Right forelimb (tissue), 1 donor: ENCODE data around the gene PILRA.
"Not testable (repeated sequence)": the region's sequence is repeated elsewhere in the genome, so short reads cannot be mapped to it uniquely, and the experiment has no call there.

Source experiments
- DNase-seq: peaks from one replicate; pipeline ENCODE4 v3.0.0-alpha.2; 2018

PILRA gene

DNA sequence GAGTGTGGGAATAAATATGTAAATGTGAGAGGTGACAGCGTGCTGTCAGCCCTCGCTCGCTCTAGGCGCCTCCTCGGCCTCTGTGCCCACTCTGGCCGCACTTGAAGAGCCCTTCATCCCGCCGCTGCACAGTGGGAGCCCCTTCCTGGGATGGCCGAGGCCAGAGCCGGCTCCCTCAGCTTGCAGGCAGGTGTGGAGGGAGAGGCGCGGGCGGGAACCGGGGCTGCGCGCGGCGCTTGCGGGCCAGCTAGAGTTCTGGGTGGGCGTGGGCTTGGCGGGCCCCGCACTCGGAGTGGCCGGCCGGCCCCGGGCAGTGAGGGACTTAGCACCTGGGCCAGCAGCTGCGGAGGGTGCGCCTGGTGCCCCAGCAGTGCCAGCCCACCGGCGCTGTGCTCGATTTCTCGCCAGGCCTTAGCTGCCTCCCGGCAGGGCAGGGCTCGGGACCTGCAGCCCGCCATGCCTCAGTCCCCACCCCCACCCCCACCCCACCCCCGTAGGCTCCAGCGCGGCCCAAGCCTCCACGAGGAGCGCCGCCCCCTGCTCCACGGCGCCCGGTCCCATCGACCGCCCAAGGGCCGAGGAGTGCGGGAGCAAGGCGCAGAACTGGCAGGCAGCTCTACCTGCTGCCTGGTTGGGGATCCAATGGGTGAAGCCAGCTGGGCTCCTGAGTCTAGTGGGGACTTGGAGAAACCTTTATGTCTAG, 8.4 kb downstream of the PILRA start:
- not testable (repeated sequence) for DNase-seq

DNA sequence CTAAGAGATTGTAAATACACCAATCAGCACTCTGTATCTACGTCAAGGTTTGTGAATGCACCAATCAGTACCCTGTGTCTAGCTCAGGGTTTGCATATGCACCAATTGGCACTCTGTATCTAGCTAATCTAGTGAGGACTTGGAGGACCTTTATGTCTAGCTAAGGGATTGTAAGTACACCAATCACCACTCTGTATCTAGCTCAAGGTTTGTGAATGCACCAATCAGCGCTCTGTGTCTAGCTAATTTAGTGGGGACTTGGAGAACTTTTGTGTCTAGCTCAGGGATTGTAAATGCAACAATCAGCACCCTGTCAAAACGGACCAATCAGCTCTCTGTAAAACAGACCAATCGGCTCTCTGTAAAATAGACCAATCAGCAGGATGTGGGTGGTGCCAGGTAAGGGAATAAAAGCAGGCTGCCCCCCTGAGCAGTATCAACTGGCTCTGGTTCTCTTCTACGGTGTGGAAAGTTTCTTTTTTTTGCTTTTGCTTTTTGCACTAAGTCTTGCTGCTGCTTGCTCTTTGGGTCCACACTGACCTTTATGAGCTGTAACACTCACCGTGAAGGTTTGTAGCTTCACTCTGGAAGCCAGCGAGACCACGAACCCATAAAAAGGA, 9.1 kb downstream of the PILRA start:
- DNase-seq = not testable (repeated sequence)

- DNase-seq = no peak
These were observed 11.5 kb downstream of the PILRA start for GRCh38 chr7:100384628-100385294.

GRCh38 chr7:100386940-100387339, 13.7 kb downstream of the PILRA start:
- DNase-seq = no peak

DNA sequence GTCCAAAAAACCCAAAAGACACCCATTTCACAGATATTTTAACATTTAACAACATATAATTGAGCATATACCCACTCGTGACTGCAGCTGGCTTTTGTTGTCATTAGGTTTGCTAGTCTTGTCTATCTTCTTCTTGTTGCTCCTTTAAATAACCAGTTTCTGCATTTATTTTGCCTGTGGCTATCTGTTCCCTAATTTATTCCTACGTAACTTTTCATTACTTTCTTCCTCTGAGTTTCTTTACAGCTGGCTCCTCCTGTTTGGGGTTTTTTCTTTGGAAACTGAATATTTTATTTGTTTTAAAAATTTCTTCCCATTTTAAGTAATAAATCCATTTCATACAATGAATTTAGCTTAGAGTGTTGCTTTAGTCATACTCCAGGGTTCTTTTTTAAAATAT, 14.4 kb downstream of the PILRA start:
- DNase-seq = no peak

- DNase-seq = no peak
These were observed 16.3 kb downstream of the PILRA start for GRCh38 chr7:100389437-100390088.

- no peak for DNase-seq
These were observed 17.2 kb downstream of the PILRA start for GRCh38 chr7:100390286-100391009.

- no peak for DNase-seq
These were observed 20.1 kb downstream of the PILRA start for GRCh38 chr7:100393233-100393905.

DNA sequence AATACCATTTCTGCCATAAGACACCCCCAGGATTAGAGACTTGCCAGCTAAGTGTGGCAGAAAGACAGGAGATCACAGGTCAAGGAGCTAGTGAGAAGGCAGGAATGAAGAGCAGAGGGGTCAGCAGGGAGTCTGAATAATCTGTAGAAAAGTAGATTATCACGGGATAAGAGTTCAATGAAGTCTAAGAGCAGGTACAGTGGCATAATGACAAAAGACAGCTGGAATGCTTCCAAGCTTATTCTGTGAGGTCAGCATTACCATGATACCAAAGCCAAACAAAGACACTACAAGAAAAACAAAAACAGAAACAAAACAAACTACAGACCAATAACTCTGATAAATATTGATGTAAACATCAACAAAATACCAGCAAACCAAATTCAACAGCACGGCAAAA, 20.8 kb downstream of the PILRA start:
- no peak for DNase-seq

DNA sequence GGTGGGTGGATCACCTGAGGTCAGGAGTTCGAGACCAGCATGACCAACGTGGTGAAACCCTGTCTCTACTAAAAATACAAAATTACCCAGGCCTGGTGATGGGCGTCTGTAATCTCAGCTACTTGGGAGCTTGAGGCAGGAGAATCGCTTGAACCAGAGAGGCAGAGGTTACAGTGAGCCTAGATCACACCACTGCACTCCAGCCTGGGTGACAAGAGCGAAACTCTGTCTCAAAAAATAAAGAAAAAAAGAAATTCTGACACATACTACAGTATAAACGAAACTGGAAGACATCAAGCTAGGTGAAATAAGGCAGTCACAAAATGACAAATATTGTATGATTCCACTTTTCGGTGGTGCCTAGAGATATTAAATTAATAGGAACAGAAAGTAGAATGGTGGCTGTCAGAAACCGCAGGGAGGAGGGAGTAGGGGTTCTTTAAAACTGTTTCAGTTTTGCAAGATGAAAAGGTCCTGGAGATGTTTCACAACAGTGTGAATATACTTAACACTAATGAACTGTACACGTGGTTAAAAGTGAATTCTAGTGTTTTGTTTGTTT, 23.2 kb downstream of the PILRA start:
- no peak for DNase-seq

DNA sequence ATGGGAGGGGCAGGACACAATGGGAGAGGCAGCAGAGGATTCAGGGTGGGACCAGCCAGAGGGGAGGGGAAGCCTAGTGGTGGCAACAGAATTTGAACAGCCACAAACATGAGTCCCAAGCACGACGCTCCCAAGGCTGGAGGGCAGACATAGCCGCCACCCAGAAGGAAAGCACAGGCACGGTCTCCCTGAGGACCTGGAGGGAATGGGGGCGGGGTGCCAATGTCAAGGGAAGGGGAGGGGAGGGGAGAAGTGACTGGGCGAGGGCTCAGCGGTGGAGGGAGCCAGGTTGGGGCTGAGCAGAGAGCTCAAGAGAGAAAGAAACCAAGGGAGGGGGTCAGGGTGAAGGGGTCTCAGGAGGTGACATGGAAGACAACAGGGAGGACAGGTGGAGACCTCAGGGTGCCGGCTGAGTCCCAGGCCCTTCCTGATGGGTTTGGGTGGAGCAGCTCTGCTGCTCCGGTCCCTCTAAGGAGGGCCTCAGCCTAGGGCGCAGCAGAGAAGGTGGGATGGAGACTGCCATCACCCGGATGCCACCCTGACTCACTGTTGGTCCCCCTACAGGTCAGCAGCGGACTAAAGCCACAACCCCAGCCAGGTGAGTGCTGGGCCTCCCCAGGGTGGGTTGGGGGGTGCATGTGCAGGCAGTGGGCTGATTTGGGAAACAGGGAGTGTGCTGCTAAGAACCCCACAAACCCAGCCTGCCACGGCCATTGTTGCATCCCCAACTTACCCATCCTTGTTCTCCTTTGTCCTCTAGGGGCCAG, 24.2 kb downstream of the PILRA start:
- DNase-seq = no peak

- no peak for DNase-seq
These were observed 25.0 kb downstream of the PILRA start for GRCh38 chr7:100398239-100398638.

DNA sequence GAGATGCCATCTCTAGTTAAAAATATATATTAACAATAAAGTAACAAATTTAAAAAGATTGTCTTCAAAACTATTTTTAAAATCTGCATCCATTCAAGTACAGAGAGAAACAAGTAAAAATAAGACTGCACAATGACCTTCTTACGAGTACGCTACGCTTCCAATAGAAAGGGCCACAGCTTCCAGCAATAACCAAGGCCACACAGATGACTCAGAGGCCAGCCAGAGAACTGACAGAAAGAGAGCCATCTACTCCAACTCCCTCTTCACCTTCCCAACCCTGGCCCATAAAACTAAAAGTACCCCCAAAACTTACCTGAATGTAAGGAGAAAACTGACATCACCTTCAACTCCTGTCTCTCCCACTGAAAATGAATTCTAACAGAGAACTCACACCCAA, 26.8 kb downstream of the PILRA start:
- DNase-seq = no peak

DNA sequence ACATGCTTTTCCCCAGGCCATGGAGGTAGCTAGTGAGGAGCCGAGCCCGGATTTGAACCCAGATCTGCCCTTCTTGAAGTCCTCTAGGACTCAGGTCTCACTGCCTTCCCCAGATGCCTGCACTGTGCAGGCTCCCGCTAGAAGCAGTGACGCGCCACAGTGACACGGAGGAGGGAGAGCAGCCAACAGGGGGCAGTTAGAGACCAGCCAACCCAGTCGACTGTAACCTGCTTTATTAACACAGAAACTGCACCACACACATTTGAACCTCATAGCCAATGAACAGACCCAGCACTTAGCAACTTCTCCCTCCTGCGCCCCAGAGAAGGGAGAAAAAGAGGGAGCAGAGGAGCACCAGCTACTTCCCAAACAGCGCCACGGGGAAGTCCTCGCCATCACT, 27.4 kb downstream of the PILRA start:
- DNase-seq = no peak

DNA sequence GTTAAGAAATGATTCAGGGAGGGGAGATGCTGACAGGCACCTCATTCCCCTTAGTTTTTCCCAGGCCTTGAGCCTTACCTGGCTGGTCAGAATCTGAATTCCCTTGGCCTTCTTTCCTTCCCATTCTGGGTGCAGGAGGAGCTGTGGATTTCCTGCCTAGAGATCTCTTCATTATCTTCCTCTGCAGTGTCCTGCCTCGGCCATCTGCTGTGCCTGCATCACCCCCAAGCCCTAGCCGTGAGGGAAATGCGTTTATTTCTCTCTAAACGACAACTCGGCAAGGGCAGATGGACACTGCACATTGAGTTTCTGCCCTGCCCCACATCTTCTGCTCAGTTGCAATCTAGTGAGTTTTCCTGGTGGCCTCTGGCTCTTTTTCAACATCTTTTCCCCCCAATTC, 28.5 kb downstream of the PILRA start:
- DNase-seq = no peak

- no peak for DNase-seq
These were observed 29.0 kb downstream of the PILRA start for GRCh38 chr7:100402241-100402640.

- DNase-seq = no peak
These were observed 33.5 kb downstream of the PILRA start for GRCh38 chr7:100406767-100407166.

- DNase-seq = no peak
These were observed 34.2 kb downstream of the PILRA start for GRCh38 chr7:100407285-100408180.

DNA sequence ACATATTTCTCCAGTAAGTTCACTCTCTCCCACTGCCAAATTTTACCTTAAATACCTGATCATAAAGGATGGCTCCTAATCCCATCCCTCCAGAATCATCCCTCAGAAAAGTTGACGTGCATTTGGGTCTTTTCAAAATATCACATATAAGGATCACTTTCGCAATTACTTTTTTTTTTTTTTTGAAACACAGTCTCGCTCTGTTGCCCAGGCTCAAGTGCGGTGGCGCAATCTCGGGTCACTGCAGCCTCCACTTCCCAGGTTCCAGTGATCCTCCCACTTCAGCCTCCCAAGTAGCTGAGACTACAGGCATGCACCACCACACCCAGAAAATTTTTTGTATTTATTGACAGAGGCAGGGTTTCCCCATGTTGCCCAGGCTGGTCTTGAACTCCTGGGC, 37.8 kb downstream of the PILRA start:
- no peak for DNase-seq

GRCh38 chr7:100413346-100413745, 40.1 kb downstream of the PILRA start:
- no peak for DNase-seq
